Fibroblast of upper back skin (primary cell): ENCODE results near the gene PRR33.

Source experiments
- DNase-seq: peaks from one replicate; pipeline ENCODE4 v3.0.0-alpha.2; 2013

The PRR33 gene

GRCh38 chr11:1916132-1916985 is 24.7 kb upstream of the PRR33 start:
- DNase-seq: no peak

- no peak for DNase-seq
Observed at GRCh38 chr11:1915795-1916131, 24.1 kb upstream of the PRR33 start.

GRCh38 chr11:1913271-1914060 is 21.8 kb upstream of the PRR33 start:
- no peak for DNase-seq

- DNase-seq: no peak
Observed at GRCh38 chr11:1912289-1912878, 20.7 kb upstream of the PRR33 start.

- DNase-seq: no peak
Observed at GRCh38 chr11:1909524-1909923, 17.8 kb upstream of the PRR33 start.

- peak; percentile 85 for DNase-seq
Observed at GRCh38 chr11:1908618-1909017, 16.9 kb upstream of the PRR33 start.

- no peak for DNase-seq
Observed at GRCh38 chr11:1906611-1907423, 15.1 kb upstream of the PRR33 start.

- no peak for DNase-seq
Observed at GRCh38 chr11:1906181-1906580, 14.5 kb upstream of the PRR33 start.

GRCh38 chr11:1899686-1900085 is 8.0 kb upstream of the PRR33 start:
- no peak for DNase-seq

GRCh38 chr11:1899090-1899489 is 7.4 kb upstream of the PRR33 start:
- no peak for DNase-seq

- DNase-seq: no peak
Observed at GRCh38 chr11:1896923-1897322, 5.2 kb upstream of the PRR33 start.

- DNase-seq: no peak
Observed at GRCh38 chr11:1896468-1896867, 4.8 kb upstream of the PRR33 start.

- no peak for DNase-seq
Observed at GRCh38 chr11:1894759-1895158, 3.1 kb upstream of the PRR33 start.

GRCh38 chr11:1893581-1894359 is 2.1 kb upstream of the PRR33 start:
- DNase-seq: no peak

GRCh38 chr11:1892558-1892957 is 863 bp upstream of the PRR33 start:
- no peak for DNase-seq

GRCh38 chr11:1892116-1892515 is 421 bp upstream of the PRR33 start:
- DNase-seq: no peak

GRCh38 chr11:1890856-1891830 is 552 bp downstream of the PRR33 start:
- no peak for DNase-seq

- no peak for DNase-seq
Observed at GRCh38 chr11:1889941-1890855, 1.5 kb downstream of the PRR33 start.

- no peak for DNase-seq
Observed at GRCh38 chr11:1889224-1889930, 2.3 kb downstream of the PRR33 start.
